Immature natural killer cell (primary cell): ENCODE measurements around the gene SHROOM3. TPM values are rescaled to one million over a fixed set of nuclear protein-coding genes. Genes with fewer than 3 reads are reported as not detected.
A peak's percentile ranks its signal among the peaks of the same experiment; 100 is the strongest.

Experiments
- DNase-seq, 3 donors: peaks; one replicate each; pipeline ENCODE4 v3.0.0; 2022; ENCODE audit warnings: mixed read lengths in 1 of 3
- H3K27ac Mint-ChIP-seq, 6 donors: one replicate each; pipeline ENCODE4 v1.8.0; 2020; ENCODE audit warnings: mixed read lengths in 6 of 6, mild to moderate bottlenecking in 5 of 6, inconsistent platforms in 4 of 6, moderate library complexity in 3 of 6
- H3K27me3 Mint-ChIP-seq, 3 donors: one replicate each; pipeline ENCODE4 v1.8.0; 2020 to 2021; ENCODE audit warnings: low read depth in 3 of 3, mild to moderate bottlenecking in 3 of 3, mixed read lengths in 3 of 3, moderate library complexity in 3 of 3, inconsistent platforms in 1 of 3
- H3K36me3 Mint-ChIP-seq, 3 donors: one replicate each; pipeline ENCODE4 v1.8.0; 2020; ENCODE audit warnings: mixed read lengths in 3 of 3, inconsistent platforms in 2 of 3, mild to moderate bottlenecking in 2 of 3
- H3K4me1 Mint-ChIP-seq, 2 donors: one replicate each; pipeline ENCODE4 v1.8.0; 2020; ENCODE audit warnings: inconsistent platforms in 2 of 2, mild to moderate bottlenecking in 2 of 2, mixed read lengths in 2 of 2, moderate library complexity in 1 of 2
- H3K4me3 Mint-ChIP-seq, 5 donors: one replicate each; pipeline ENCODE4 v1.8.0; 2020; ENCODE audit warnings: mild to moderate bottlenecking in 5 of 5, mixed read lengths in 5 of 5, inconsistent platforms in 3 of 5, moderate library complexity in 3 of 5
- H3K9me3 Mint-ChIP-seq, 6 donors: one replicate each; pipeline ENCODE4 v1.8.0; 2020; ENCODE audit warnings: mild to moderate bottlenecking in 6 of 6, mixed read lengths in 6 of 6, inconsistent platforms in 4 of 6, moderate library complexity in 3 of 6
- polyA plus RNA-seq, 3 donors: library from polyadenylated mRNA; unstranded; fragments of 300-500 nt; fragmentation: Illumina TruSeq; gene quantifications; one replicate each; pipeline ENCODE4 v1.2.3, GENCODE V29; 2021

SHROOM3 gene
- polyA plus RNA-seq, 3 donors from 2014 or later: not detected

DNA sequence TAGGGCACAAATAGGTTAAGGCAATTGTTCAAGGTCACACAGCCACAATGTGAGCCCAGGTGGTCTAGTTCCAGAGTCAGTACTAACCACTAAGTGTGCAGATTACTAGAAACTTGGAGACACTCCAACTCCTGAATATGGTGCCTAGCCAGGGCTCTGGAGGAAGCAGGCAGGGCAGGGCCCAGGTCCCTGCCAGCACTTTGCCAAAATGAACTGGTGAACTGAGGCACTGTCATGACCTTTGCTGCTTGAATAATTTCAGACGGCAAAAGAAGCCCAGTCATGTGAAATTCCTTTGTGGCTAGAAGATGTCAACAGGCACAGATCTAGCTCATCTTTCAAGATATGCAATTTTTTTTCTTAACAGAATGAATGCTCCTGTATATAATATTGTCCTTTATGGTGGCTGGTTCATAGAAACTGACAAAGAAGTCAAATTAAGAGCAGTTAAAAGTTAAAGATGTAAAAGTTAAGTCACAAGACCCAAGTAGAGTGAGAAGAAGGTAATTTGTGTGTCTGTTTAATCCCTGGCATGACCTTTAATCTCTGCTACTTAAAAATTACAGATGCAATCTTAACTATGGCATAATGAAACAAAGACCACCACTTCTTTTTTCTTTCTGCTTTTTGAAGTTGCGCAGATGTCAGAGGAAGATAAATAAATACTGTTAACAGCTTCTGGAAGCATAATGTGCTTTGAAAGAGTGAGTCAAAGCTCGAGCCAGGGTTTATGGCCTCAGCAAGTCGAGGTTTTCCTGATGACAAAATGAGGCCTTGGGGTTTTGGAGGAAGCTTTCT lies 54.1 kb downstream of the SHROOM3 start:
- H3K27me3 Mint-ChIP-seq: peaks cover 3 to 7% (median 4%) of the 10 kb centered on the region in 3 donors
- H3K4me1 Mint-ChIP-seq: peaks cover 0 to 3% of the 10 kb centered on the region in 2 donors
- H3K27ac Mint-ChIP-seq: no peak overlapping the region
- H3K36me3 Mint-ChIP-seq: peaks cover 0 to 4% (median 0%) of the 10 kb centered on the region in 3 donors
- no peak for DNase-seq
- no peaks in the 10 kb centered on the region for H3K9me3 Mint-ChIP-seq
- H3K4me3 Mint-ChIP-seq: no peak overlapping the region

GRCh38 chr4:76489686-76490161 lies 54.7 kb downstream of the SHROOM3 start:
- Mint-ChIP-seq H3K27ac (no peak overlapping the region), H3K4me1 (peaks cover 0 to 3% of the 10 kb centered on the region in 2 donors), H3K27me3 (peaks cover 3 to 7% (median 4%) of the 10 kb centered on the region in 3 donors), H3K36me3 (peaks cover 0 to 4% (median 0%) of the 10 kb centered on the region in 3 donors), H3K4me3 (no peak overlapping the region), H3K9me3 (no peaks in the 10 kb centered on the region)
- DNase-seq: no peak

- Mint-ChIP-seq H3K4me3 (no peak overlapping the region), H3K27me3 (peaks cover 2 to 6% (median 3%) of the 10 kb centered on the region in 3 donors), H3K36me3 (peaks cover 0 to 4% (median 0%) of the 10 kb centered on the region in 3 donors), H3K4me1 (peaks cover 0 to 3% of the 10 kb centered on the region in 2 donors), H3K27ac (no peak overlapping the region), H3K9me3 (no peaks in the 10 kb centered on the region)
- no peak for DNase-seq
Measured at GRCh38 chr4:76492055-76492454, 57.0 kb downstream of the SHROOM3 start.

GRCh38 chr4:76494243-76494642 lies 59.2 kb downstream of the SHROOM3 start:
- Mint-ChIP-seq H3K4me1 (peaks cover 0 to 3% of the 10 kb centered on the region in 2 donors), H3K27me3 (peaks cover 2 to 6% (median 3%) of the 10 kb centered on the region in 3 donors), H3K36me3 (peaks cover 0 to 4% (median 0%) of the 10 kb centered on the region in 3 donors), H3K4me3 (no peak overlapping the region), H3K27ac (no peak overlapping the region), H3K9me3 (no peaks in the 10 kb centered on the region)
- no peak for DNase-seq

DNA sequence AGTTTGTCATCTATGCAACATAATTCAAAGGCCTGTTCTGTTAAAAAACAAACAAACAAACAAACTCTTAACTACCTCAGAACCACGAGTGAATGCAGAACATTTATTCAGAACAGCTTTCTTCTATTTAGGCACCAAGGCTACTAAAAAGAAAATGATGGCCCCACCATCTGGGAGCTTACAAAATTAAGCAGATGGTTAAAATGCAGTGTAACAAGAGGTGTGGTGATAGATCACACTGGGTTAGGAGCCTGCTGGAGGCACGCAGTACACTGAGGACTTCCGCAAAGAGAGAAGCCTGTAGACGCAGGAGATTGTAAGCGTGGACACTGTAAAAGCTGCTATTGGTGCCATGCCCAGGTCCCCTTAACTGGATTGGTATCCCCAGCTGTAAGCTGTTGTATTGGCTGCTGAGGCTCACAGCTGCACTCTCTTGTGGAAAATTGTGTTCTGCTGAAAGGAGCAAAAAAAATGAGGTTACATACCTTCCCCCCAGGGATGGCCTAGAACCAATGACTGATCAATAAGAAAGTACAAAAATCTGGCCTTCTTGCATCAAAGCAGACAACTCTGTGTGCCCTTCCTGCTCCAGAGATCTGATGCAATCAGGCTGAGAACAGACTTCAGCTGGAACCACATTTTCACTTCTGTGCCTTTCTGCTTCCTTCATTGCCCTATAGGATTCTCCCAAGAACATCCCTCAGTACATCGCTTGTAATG lies 60.0 kb downstream of the SHROOM3 start:
- Mint-ChIP-seq H3K4me1 (peaks cover 0 to 3% of the 10 kb centered on the region in 2 donors), H3K36me3 (no peaks in the 10 kb centered on the region), H3K27ac (no peak overlapping the region), H3K4me3 (no peak overlapping the region), H3K9me3 (no peaks in the 10 kb centered on the region), H3K27me3 (peaks cover 0 to 6% (median 3%) of the 10 kb centered on the region in 3 donors)
- no peak for DNase-seq

GRCh38 chr4:76498550-76498949 lies 63.5 kb downstream of the SHROOM3 start:
- Mint-ChIP-seq H3K4me3 (no peak overlapping the region), H3K9me3 (no peaks in the 10 kb centered on the region), H3K27me3 (peaks cover 0 to 6% (median 2%) of the 10 kb centered on the region in 3 donors), H3K36me3 (no peaks in the 10 kb centered on the region), H3K27ac (no peak overlapping the region), H3K4me1 (no peaks in the 10 kb centered on the region)
- no peak for DNase-seq

DNA sequence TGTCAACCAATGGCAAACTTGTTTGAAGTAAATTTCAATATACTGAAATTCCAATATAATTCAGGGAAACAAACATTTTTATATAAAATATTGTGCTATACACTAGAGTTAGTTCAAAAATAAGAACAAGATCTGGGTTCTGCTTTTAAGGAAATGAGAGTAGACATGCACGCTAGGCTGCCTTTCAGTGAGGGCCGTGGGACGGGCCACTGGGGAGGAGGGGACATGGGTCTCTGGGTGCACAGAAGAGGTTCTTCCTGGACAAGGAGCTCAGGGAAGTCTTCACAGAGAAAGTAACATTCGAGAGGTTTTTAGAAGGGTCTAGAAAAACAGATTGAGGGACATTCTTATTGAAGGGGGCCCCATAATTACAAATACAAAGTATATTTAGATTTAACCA lies 64.4 kb downstream of the SHROOM3 start:
- no peaks in the 10 kb centered on the region for H3K36me3 Mint-ChIP-seq
- DNase-seq: no peak
- peaks cover 0 to 6% (median 1%) of the 10 kb centered on the region in 3 donors for H3K27me3 Mint-ChIP-seq
- H3K4me3 Mint-ChIP-seq: no peak overlapping the region
- no peaks in the 10 kb centered on the region for H3K9me3 Mint-ChIP-seq
- no peak overlapping the region for H3K27ac Mint-ChIP-seq
- no peaks in the 10 kb centered on the region for H3K4me1 Mint-ChIP-seq

- DNase-seq: no peak
- Mint-ChIP-seq H3K36me3 (no peaks in the 10 kb centered on the region), H3K27me3 (peaks cover 0 to 10% (median 1%) of the 10 kb centered on the region in 3 donors), H3K9me3 (no peaks in the 10 kb centered on the region), H3K27ac (peak overlapping the region in 1 of 6 donors; percentile 13), H3K4me1 (no peaks in the 10 kb centered on the region), H3K4me3 (no peak overlapping the region)
Measured at GRCh38 chr4:76502886-76503285, 67.9 kb downstream of the SHROOM3 start.

GRCh38 chr4:76504613-76505465 lies 69.8 kb downstream of the SHROOM3 start:
- peaks cover 0 to 10% (median 1%) of the 10 kb centered on the region in 3 donors for H3K27me3 Mint-ChIP-seq
- peak; percentile 26 to 47 (median 41) for DNase-seq
- no peaks in the 10 kb centered on the region for H3K36me3 Mint-ChIP-seq
- H3K27ac Mint-ChIP-seq: no peak overlapping the region
- no peaks in the 10 kb centered on the region for H3K9me3 Mint-ChIP-seq
- H3K4me1 Mint-ChIP-seq: no peaks in the 10 kb centered on the region
- H3K4me3 Mint-ChIP-seq: no peak overlapping the region

- no peak for DNase-seq
- Mint-ChIP-seq H3K4me1 (no peaks in the 10 kb centered on the region), H3K27me3 (peaks cover 0 to 4% (median 2%) of the 10 kb centered on the region in 3 donors), H3K36me3 (no peaks in the 10 kb centered on the region), H3K4me3 (no peak overlapping the region), H3K27ac (no peak overlapping the region), H3K9me3 (no peaks in the 10 kb centered on the region)
Measured at GRCh38 chr4:76511947-76512346, 76.9 kb downstream of the SHROOM3 start.

DNA sequence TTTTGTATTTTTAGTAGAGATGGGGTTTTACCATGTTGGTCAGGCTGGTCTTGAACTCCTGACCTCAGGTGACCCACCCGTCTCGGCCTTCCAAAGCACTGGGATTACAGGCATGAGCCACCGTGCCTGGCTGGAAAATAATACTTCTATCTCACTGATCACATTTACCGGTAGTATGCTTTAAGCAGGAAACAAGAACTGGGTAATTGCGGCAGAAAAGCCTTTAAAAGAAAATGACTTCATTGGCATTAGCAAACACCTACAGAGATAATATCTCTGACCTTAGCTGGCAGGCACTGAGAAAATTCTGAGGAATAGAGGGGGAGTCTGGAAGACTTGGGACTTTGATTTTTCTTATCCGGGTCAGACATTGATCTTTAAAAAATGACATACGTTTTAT lies 78.5 kb downstream of the SHROOM3 start:
- Mint-ChIP-seq H3K4me1 (no peaks in the 10 kb centered on the region), H3K36me3 (no peaks in the 10 kb centered on the region), H3K4me3 (no peak overlapping the region), H3K9me3 (no peaks in the 10 kb centered on the region), H3K27me3 (peaks cover 0 to 4% (median 2%) of the 10 kb centered on the region in 3 donors), H3K27ac (no peak overlapping the region)
- no peak for DNase-seq

DNA sequence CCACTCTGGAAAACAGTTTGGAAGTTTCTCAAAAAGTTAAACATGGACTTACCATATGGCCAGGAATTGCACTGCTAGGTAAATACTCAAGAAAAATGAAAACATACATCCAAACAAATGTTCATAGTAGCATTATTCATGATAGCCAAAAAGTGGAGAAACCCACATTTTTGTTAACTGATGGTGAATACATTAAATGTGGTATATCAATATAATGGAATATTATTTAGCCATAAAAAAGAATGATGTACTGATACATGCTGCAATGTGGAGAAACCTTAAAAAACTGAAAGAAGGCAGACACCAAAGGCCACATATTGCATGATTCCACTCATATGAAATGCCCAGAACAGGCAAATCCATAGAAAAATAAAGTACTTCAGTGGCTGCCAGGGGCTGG lies 79.1 kb downstream of the SHROOM3 start:
- no peak for DNase-seq
- H3K36me3 Mint-ChIP-seq: no peaks in the 10 kb centered on the region
- no peak overlapping the region for H3K4me3 Mint-ChIP-seq
- H3K27ac Mint-ChIP-seq: no peak overlapping the region
- no peaks in the 10 kb centered on the region for H3K4me1 Mint-ChIP-seq
- H3K27me3 Mint-ChIP-seq: peaks cover 0 to 4% (median 2%) of the 10 kb centered on the region in 3 donors
- no peaks in the 10 kb centered on the region for H3K9me3 Mint-ChIP-seq

DNA sequence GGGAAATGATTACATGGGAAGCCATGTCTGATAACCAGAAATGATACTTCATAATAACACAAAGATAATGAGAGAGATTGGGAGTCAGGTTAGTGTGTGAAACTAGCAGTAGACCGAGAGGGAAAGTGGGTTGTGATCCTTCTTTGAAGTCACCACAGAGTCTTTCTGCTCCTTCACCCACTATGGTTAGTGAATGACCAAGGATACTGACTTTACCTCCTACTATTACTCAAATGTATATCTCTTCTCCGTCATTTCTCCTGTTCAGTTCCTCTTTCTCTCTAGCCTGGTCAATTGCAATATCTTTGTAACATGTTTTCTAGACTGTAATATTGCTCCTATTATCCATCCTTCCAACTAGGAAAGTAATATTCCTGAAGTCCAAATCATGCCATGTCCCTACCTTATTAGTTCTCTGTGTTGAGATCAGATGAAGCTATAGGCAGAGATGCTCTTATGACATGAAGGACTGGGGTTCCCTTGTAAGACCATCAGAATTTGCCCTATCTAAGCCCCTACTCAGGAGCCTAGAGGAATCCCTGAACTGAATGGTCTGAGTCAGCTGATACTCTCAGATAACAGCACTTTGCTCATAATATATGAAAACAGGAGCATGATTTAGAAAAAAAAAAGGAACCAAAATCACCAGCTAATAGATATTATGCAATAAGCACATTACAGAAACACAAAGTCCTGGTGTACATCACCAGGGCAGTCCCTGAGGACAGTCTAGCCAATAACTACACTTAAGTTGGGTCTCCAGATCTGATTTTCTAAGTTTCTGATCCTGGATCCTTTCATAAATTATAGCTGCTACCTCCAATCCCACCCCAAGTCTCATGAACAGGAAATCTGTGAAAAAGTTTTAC lies 81.2 kb downstream of the SHROOM3 start:
- Mint-ChIP-seq H3K27me3 (peaks cover 0 to 4% (median 2%) of the 10 kb centered on the region in 3 donors), H3K9me3 (no peaks in the 10 kb centered on the region), H3K36me3 (no peaks in the 10 kb centered on the region), H3K4me1 (no peaks in the 10 kb centered on the region), H3K4me3 (no peak overlapping the region), H3K27ac (no peak overlapping the region)
- no peak for DNase-seq
